ENCODE data around the gene RNF6. TPM values are rescaled to one million over a fixed set of nuclear protein-coding genes. Genes with fewer than 3 reads are reported as not detected.

Gene RNF6
- total RNA-seq, 1 experiment from 2014 or later = 19.5 TPM

DNA sequence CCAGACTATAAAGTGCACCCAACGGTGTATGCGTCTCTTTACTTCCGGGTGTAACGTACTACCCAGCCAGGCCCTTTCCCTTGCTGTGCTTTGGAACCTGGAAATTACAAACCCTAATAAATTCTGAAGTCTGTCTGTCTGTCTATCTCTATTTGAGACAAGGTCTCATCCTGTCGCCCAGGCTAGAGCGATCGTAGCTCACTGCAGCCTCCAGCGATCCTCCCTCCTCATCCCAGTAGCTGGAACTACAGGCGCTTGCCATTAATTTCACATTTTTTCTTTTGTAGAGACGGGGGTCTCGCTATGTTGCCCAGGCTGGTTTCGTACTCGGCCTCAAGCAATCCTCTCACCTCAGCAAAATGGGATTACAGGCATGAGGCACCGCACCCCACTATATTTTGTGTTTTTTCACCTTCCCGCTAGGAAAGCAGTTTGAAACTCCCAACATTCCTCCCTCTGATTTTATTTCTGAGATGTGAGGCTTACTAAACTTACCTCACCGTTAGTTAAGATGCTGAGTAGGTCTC lies 469 bp upstream of the RNF6 start:
- H3K4me1 Mint-ChIP-seq = peaks cover 9 to 12% of the 10 kb centered on the region in 2 experiments
- WGBS (ENCODE audit: extremely low coverage, insufficient read length, low lambda C conversion rate) = no CpG with 5 or more reads among the region's 16 CpGs

More for the DNA sequence above, 469 bp upstream of the RNF6 start:
- TF ChIP-seq, protein P1, sequence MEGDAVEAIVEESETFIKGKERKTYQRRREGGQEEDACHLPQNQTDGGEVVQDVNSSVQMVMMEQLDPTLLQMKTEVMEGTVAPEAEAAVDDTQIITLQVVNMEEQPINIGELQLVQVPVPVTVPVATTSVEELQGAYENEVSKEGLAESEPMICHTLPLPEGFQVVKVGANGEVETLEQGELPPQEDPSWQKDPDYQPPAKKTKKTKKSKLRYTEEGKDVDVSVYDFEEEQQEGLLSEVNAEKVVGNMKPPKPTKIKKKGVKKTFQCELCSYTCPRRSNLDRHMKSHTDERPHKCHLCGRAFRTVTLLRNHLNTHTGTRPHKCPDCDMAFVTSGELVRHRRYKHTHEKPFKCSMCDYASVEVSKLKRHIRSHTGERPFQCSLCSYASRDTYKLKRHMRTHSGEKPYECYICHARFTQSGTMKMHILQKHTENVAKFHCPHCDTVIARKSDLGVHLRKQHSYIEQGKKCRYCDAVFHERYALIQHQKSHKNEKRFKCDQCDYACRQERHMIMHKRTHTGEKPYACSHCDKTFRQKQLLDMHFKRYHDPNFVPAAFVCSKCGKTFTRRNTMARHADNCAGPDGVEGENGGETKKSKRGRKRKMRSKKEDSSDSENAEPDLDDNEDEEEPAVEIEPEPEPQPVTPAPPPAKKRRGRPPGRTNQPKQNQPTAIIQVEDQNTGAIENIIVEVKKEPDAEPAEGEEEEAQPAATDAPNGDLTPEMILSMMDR (conservative IDR thresholded peaks at IDR 0.05) = no peak
- no peaks in the 10 kb centered on the region for H3K9me3 ChIP-seq (ENCODE audit: control insufficient read depth, low read depth, low read length)
- H3K14ac ChIP-seq (ENCODE audit: insufficient read depth, low read length) = peak overlapping the region; percentile 83; the same call in 1 of the 2 replicates
- H3K27me3 Mint-ChIP-seq (ENCODE audit: low read depth) = peaks cover 8% of the 10 kb centered on the region
- H2BK15ac ChIP-seq (ENCODE audit: low read depth, low read length) = no peak overlapping the region
- H3K79me2 ChIP-seq (ENCODE audit: insufficient read depth, low read length) = no peaks in the 10 kb centered on the region
- no peaks in the 10 kb centered on the region; the same call in 1 of the 2 replicates for H3K27me3 ChIP-seq (ENCODE audit: insufficient read depth, low read length)
- H3K4me2 ChIP-seq (ENCODE audit: insufficient read depth, insufficient read length, low read length) = peak overlapping the region; percentile 76
- no peak overlapping the region for H4K5ac ChIP-seq (ENCODE audit: insufficient read length, low read depth, low read length)
- peak overlapping the region; percentile 98 to 99 (median 99) for H3K27ac Mint-ChIP-seq
- no peak overlapping the region for H3K4ac ChIP-seq (ENCODE audit: low read depth, low read length)
- no peak overlapping the region for H2BK12ac ChIP-seq (ENCODE audit: insufficient read length, low read depth, low read length)
- no peak overlapping the region for H4K91ac ChIP-seq (ENCODE audit: insufficient read length, low read depth, low read length)
- H2BK5ac ChIP-seq (ENCODE audit: insufficient read length, low read length) = no peak overlapping the region
- H3K4me3 Mint-ChIP-seq = peak overlapping the region; percentile 94 to 97
- H4K8ac ChIP-seq (replicated peaks; ENCODE audit: insufficient read length, low read depth, low read length) = no peak overlapping the region
- H3K79me1 ChIP-seq (ENCODE audit: insufficient read depth, low read depth, low read length, poor library complexity, severe bottlenecking) = no peaks in the 10 kb centered on the region
- no peak overlapping the region for H2BK120ac ChIP-seq (ENCODE audit: low read depth, low read length, poor library complexity, severe bottlenecking)
- no peak overlapping the region for H2AK5ac ChIP-seq (ENCODE audit: insufficient read length, low read length)
- H3K27ac ChIP-seq (ENCODE audit: insufficient read length, low read depth, low read length) = no peak overlapping the region
- H2BK20ac ChIP-seq (ENCODE audit: low read depth, low read length, poor library complexity, severe bottlenecking) = no peak overlapping the region
- no peaks in the 10 kb centered on the region for H4K20me1 ChIP-seq (ENCODE audit: control insufficient read depth, insufficient read depth, insufficient read length)
- H3K23me2 ChIP-seq (ENCODE audit: insufficient read length, low read depth, low read length, poor library complexity, severe bottlenecking) = peaks cover 8% of the 10 kb centered on the region
- no peak overlapping the region for H3T11ph ChIP-seq (ENCODE audit: low read length)
- H3K4me1 ChIP-seq (ENCODE audit: insufficient read depth, low read length) = no peaks in the 10 kb centered on the region
- H3K23ac ChIP-seq (ENCODE audit: insufficient read length, low read depth, low read length) = no peak overlapping the region
- peaks cover 4 to 21% (median 21%) of the 10 kb centered on the region in 3 experiments; a peak in 5 of 7 replicates for H3K36me3 Mint-ChIP-seq (ENCODE audit: insufficient read depth in 1 of 3, low read depth in 3 of 3)
- no peak overlapping the region for H3K56ac ChIP-seq (ENCODE audit: insufficient read length, low read depth, low read length)
- H3K9me3 Mint-ChIP-seq = no peaks in the 10 kb centered on the region; a peak in 1 of 5 replicates
- H3K9ac ChIP-seq (ENCODE audit: extremely low read depth, insufficient read length, low read length) = peak overlapping the region; percentile 54
- H3K18ac ChIP-seq (ENCODE audit: insufficient read length, low read depth, low read length) = peak overlapping the region; percentile 81
- H2AFZ ChIP-seq (ENCODE audit: low read length) = no peak overlapping the region
- no peak for DNase-seq

Data from H9 (cell line).